ENCODE measurements around the gene HOXD11.

HOXD11 gene

DNA sequence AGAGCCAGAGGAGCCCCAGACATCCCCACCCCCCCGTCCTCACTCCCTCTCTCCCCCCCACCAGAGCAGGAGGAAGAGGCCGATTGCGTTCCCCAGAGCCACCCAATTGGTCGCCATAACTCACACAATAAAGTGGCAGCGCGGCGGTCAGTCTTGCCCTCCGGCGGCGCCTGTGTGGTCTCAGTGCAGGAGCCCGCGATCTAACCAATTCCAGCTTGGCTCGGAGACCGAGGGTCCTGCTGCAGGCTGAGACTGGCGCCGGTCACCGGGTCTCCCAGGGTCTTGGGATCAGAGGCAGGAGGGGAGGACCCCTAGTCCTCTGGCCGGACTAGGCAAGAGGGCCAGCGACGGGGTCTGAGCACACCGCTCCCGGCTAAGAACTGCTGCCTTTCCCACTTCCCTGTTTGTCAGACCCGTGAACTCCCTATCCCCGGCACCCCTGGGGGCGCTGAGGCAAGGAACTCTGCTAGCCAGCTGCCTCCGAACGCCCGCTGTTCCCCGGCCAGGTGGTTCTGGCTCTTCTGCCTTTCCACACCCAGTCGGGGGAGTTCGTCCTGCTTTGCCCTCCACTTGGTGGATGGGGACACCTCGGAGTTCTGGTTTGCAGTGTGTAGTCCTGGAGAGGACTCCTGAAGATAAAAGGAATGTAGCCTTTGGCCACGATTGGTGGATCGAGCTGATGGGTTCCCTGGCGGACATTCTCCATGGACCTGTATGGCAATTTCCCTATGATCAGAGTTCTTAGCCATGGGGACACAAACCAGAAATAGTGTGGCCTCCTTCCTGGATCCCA is 8.5 kb upstream of the HOXD11 start:
- no peaks in the 10 kb centered on the region for H3K36me3 ChIP-seq (ENCODE audit: control insufficient read depth, insufficient read depth, low read length)
- H3K9ac ChIP-seq (ENCODE audit: low read depth, low read length): no peak overlapping the region
- H3K4me3 ChIP-seq (ENCODE audit: low read depth, low read length): peak overlapping the region; percentile 27
- H3K27me3 ChIP-seq (ENCODE audit: control insufficient read depth, insufficient read depth, low read length): peaks cover 96% of the 10 kb centered on the region
- H3K4me1 ChIP-seq (ENCODE audit: control insufficient read depth, insufficient read depth, low read length): peaks cover 3% of the 10 kb centered on the region
- no peaks in the 10 kb centered on the region for H3K9me3 ChIP-seq (ENCODE audit: control insufficient read depth, insufficient read depth, low read length)

GRCh38 chr2:176099159-176099727 is 7.8 kb upstream of the HOXD11 start:
- H3K36me3 ChIP-seq (ENCODE audit: control insufficient read depth, insufficient read depth, low read length): no peaks in the 10 kb centered on the region
- H3K4me3 ChIP-seq (ENCODE audit: low read depth, low read length): peak overlapping the region; percentile 28
- H3K9me3 ChIP-seq (ENCODE audit: control insufficient read depth, insufficient read depth, low read length): no peaks in the 10 kb centered on the region
- H3K4me1 ChIP-seq (ENCODE audit: control insufficient read depth, insufficient read depth, low read length): peaks cover 3% of the 10 kb centered on the region
- no peak overlapping the region for H3K9ac ChIP-seq (ENCODE audit: low read depth, low read length)
- peaks cover 96% of the 10 kb centered on the region for H3K27me3 ChIP-seq (ENCODE audit: control insufficient read depth, insufficient read depth, low read length)

- H3K4me3 ChIP-seq (ENCODE audit: low read depth, low read length): peak within 1 kb of the TSS; percentile 28
- no peak within 1 kb of the TSS for H3K9ac ChIP-seq (ENCODE audit: low read depth, low read length)
- peaks cover 3% of the 10 kb centered on the region for H3K4me1 ChIP-seq (ENCODE audit: control insufficient read depth, insufficient read depth, low read length)
- peaks cover 96% of the 10 kb centered on the region for H3K27me3 ChIP-seq (ENCODE audit: control insufficient read depth, insufficient read depth, low read length)
- H3K9me3 ChIP-seq (ENCODE audit: control insufficient read depth, insufficient read depth, low read length): no peaks in the 10 kb centered on the region
- no peaks in the 10 kb centered on the region for H3K36me3 ChIP-seq (ENCODE audit: control insufficient read depth, insufficient read depth, low read length)
These were observed 7.1 kb upstream of the HOXD11 start, which contains the start of gene HOXD12 for GRCh38 chr2:176099728-176100546. Gene HOXD12, plus strand, starts transcription at chr2:176099795. Its CDS starts 7 bp downstream, at chr2:176099802.

- H3K9me3 ChIP-seq (ENCODE audit: control insufficient read depth, insufficient read depth, low read length): no peaks in the 10 kb centered on the region
- peaks cover 3% of the 10 kb centered on the region for H3K4me1 ChIP-seq (ENCODE audit: control insufficient read depth, insufficient read depth, low read length)
- H3K27me3 ChIP-seq (ENCODE audit: control insufficient read depth, insufficient read depth, low read length): peaks cover 96% of the 10 kb centered on the region
- no peaks in the 10 kb centered on the region for H3K36me3 ChIP-seq (ENCODE audit: control insufficient read depth, insufficient read depth, low read length)
- H3K4me3 ChIP-seq (ENCODE audit: low read depth, low read length): peak overlapping the region; percentile 27
- H3K9ac ChIP-seq (ENCODE audit: low read depth, low read length): no peak overlapping the region
These were observed 6.4 kb upstream of the HOXD11 start for GRCh38 chr2:176100547-176101140.

DNA sequence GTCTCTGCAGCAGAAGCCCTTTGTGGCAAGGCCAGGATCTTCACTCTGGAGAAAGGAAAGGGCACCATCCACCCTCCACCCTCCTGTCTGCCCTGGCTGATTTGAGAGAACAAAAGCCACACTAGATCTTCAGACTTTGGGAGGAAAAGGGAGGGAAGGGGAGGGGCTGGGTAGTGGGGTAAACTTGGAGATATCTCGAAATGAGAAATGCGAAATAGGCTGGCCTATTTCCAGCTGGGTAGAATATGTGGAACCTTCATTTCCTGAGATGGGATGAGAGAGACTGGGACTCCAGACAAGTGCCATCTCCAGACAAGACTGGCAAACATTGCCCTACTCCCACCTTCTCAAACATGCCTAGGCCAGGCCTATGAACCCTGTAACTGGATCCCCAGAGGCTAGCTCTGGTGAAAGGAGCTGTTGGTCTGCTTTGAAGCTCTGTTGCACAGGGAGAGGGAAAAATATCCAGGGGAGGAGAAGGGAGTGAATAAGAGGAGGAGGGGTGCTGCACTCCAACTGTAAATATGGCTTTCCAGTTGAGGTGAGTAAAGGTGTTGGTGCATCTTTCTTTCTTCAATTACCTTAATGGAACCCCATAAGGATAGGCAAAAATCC is 5.8 kb upstream of the HOXD11 start:
- peaks cover 2% of the 10 kb centered on the region for H3K4me1 ChIP-seq (ENCODE audit: control insufficient read depth, insufficient read depth, low read length)
- peaks cover 96% of the 10 kb centered on the region for H3K27me3 ChIP-seq (ENCODE audit: control insufficient read depth, insufficient read depth, low read length)
- H3K9me3 ChIP-seq (ENCODE audit: control insufficient read depth, insufficient read depth, low read length): no peaks in the 10 kb centered on the region
- peak overlapping the region; percentile 27 for H3K4me3 ChIP-seq (ENCODE audit: low read depth, low read length)
- H3K36me3 ChIP-seq (ENCODE audit: control insufficient read depth, insufficient read depth, low read length): no peaks in the 10 kb centered on the region
- no peak overlapping the region for H3K9ac ChIP-seq (ENCODE audit: low read depth, low read length)

DNA sequence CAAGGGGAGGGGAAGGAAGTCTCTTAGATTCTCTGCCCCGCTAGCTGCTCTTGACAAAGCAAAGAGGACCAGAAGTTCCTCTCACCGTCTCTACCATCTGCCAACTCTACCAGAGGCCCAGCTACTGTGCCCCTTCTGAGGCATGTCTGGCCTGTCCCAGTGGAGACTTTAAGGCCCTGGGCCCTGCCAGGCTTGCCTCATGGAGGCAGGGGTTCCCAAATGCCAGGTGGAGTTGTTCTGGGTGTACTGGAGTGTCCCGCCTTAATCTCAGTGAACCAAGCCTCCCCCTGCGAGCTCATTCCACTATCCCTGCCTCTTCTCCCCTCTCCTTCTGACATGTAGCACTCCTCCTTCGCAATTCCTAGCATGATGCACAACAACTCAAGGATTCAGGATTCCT is 5.2 kb upstream of the HOXD11 start:
- Histone ChIP-seq H3K4me1 (ENCODE audit: control insufficient read depth, insufficient read depth, low read length) (no peaks in the 10 kb centered on the region), H3K27me3 (ENCODE audit: control insufficient read depth, insufficient read depth, low read length) (peaks cover 93% of the 10 kb centered on the region), H3K36me3 (ENCODE audit: control insufficient read depth, insufficient read depth, low read length) (no peaks in the 10 kb centered on the region), H3K9ac (ENCODE audit: low read depth, low read length) (no peak overlapping the region), H3K4me3 (ENCODE audit: low read depth, low read length) (peak overlapping the region; percentile 30), H3K9me3 (ENCODE audit: control insufficient read depth, insufficient read depth, low read length) (no peaks in the 10 kb centered on the region)

- H3K9me3 ChIP-seq (ENCODE audit: control insufficient read depth, insufficient read depth, low read length): no peaks in the 10 kb centered on the region
- peaks cover 96% of the 10 kb centered on the region for H3K27me3 ChIP-seq (ENCODE audit: control insufficient read depth, insufficient read depth, low read length)
- H3K4me3 ChIP-seq (ENCODE audit: low read depth, low read length): no peak overlapping the region
- no peaks in the 10 kb centered on the region for H3K4me1 ChIP-seq (ENCODE audit: control insufficient read depth, insufficient read depth, low read length)
- H3K9ac ChIP-seq (ENCODE audit: low read depth, low read length): no peak overlapping the region
- H3K36me3 ChIP-seq (ENCODE audit: control insufficient read depth, insufficient read depth, low read length): no peaks in the 10 kb centered on the region
These were observed 4.7 kb upstream of the HOXD11 start for GRCh38 chr2:176102309-176102866.

DNA sequence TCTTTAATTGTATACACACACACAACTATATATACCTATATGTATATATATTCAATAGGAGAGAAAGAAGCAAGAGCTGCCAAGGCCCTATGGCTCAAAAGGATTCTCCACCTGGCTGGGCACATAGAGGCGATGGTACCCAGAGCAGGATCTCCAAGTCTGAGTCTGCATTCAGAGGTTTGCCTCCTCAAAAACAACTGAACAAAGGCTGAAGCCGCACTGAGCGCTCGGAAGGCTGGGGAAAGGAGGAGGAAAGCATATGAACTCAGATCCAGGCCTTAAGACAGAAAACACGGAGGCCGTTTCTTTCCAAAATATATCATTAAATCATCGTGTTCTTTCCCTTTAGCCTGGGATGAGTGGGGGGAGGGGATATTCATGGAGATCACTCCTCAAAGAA is 3.9 kb upstream of the HOXD11 start:
- Histone ChIP-seq H3K9ac (ENCODE audit: low read depth, low read length) (no peak overlapping the region), H3K4me3 (ENCODE audit: low read depth, low read length) (no peak overlapping the region), H3K27me3 (ENCODE audit: control insufficient read depth, insufficient read depth, low read length) (peaks cover 95% of the 10 kb centered on the region), H3K4me1 (ENCODE audit: control insufficient read depth, insufficient read depth, low read length) (no peaks in the 10 kb centered on the region), H3K9me3 (ENCODE audit: control insufficient read depth, insufficient read depth, low read length) (no peaks in the 10 kb centered on the region), H3K36me3 (ENCODE audit: control insufficient read depth, insufficient read depth, low read length) (no peaks in the 10 kb centered on the region)

DNA sequence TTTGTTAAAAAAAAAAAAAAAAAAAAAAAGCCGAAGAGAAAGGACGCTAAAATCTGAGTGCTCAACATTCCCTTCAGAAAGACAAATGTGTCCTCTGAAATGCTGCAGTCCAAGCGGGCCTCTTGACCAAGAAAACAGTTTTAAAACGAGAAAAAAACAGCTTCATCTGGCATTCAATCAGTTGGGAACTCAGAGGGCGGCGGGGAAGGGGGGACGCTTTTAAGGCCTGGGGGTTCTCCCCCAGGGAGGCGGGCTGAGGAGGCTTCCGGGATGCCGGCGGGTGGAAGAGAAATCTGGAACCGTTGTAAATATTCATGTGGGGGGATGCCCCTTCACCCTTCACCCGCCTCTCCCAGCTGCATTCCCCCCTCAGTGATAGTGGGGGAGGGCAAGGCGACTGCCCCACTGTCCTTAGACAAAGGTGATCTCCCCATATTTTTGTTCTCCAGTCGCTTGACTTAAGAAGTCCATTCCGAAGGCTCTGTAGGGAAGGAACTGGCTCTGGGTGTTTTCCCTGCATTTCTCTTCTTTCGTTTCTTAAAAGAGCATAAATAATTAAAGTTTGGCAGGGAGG is 3.3 kb upstream of the HOXD11 start:
- Histone ChIP-seq H3K36me3 (ENCODE audit: control insufficient read depth, insufficient read depth, low read length) (no peaks in the 10 kb centered on the region), H3K27me3 (ENCODE audit: control insufficient read depth, insufficient read depth, low read length) (peaks cover 94% of the 10 kb centered on the region), H3K9me3 (ENCODE audit: control insufficient read depth, insufficient read depth, low read length) (no peaks in the 10 kb centered on the region), H3K4me1 (ENCODE audit: control insufficient read depth, insufficient read depth, low read length) (no peaks in the 10 kb centered on the region), H3K9ac (ENCODE audit: low read depth, low read length) (no peak overlapping the region), H3K4me3 (ENCODE audit: low read depth, low read length) (peak overlapping the region; percentile 30)

GRCh38 chr2:176104316-176105077 is 2.6 kb upstream of the HOXD11 start:
- no peaks in the 10 kb centered on the region for H3K9me3 ChIP-seq (ENCODE audit: control insufficient read depth, insufficient read depth, low read length)
- H3K4me3 ChIP-seq (ENCODE audit: low read depth, low read length): peak overlapping the region; percentile 30
- H3K4me1 ChIP-seq (ENCODE audit: control insufficient read depth, insufficient read depth, low read length): no peaks in the 10 kb centered on the region
- no peak overlapping the region for H3K9ac ChIP-seq (ENCODE audit: low read depth, low read length)
- H3K27me3 ChIP-seq (ENCODE audit: control insufficient read depth, insufficient read depth, low read length): peaks cover 94% of the 10 kb centered on the region
- H3K36me3 ChIP-seq (ENCODE audit: control insufficient read depth, insufficient read depth, low read length): no peaks in the 10 kb centered on the region

Data from iPS-15b (cell line).